GM23248 (cell line): ENCODE measurements around the gene C1orf35. TPM values are rescaled to one million over a fixed set of nuclear protein-coding genes. Genes with fewer than 3 reads are reported as not detected.

ENCODE experiments used
- DNase-seq: peaks from one replicate; pipeline ENCODE4 v3.0.0-alpha.2; 2015
- H2AFZ ChIP-seq: fragments of 200-600 bp; sonication (generic); 2 replicates; pipeline ENCODE4 v1.6.1; 2016; ENCODE audit warnings: antibody characterized with exemption
- H3F3A ChIP-seq: fragments of 200-600 bp; sonication (generic); 2 replicates; pipeline ENCODE4 v1.6.1; 2016; ENCODE audit warnings: mild to moderate bottlenecking, antibody characterized with exemption, mixed run types; ENCODE audit not compliant: insufficient read depth
- H3K27ac ChIP-seq: fragments of 200-600 bp; sonication (generic); 2 replicates; pipeline ENCODE4 v1.5.1; 2016; ENCODE audit warnings: mild to moderate bottlenecking
- H3K27me3 ChIP-seq: fragments of 200-600 bp; sonication (generic); replicated peaks from 2 replicates; pipeline ENCODE4 v1.6.1; 2016; ENCODE audit warnings: mild to moderate bottlenecking; ENCODE audit not compliant: insufficient read depth
- H3K36me3 ChIP-seq: fragments of 200-600 bp; sonication (generic); 2 replicates; pipeline ENCODE4 v1.6.1; 2016; ENCODE audit warnings: low read depth, mild to moderate bottlenecking
- H3K4me1 ChIP-seq: fragments of 200-600 bp; sonication (generic); 2 replicates; pipeline ENCODE4 v1.6.1; 2016; ENCODE audit warnings: mild to moderate bottlenecking; ENCODE audit not compliant: insufficient read depth
- H3K4me2 ChIP-seq: fragments of 200-600 bp; sonication (generic); one replicate; pipeline ENCODE4 v1.6.1; 2016; ENCODE audit warnings: mild to moderate bottlenecking; ENCODE audit not compliant: unreplicated experiment
- H3K4me3 ChIP-seq: fragments of 200-600 bp; sonication (generic); 2 replicates; pipeline ENCODE4 v1.5.1; 2016; ENCODE audit warnings: mild to moderate bottlenecking
- H3K79me2 ChIP-seq: fragments of 200-600 bp; sonication (generic); 2 replicates; pipeline ENCODE4 v1.6.1; 2016; ENCODE audit warnings: mild to moderate bottlenecking; ENCODE audit not compliant: insufficient read depth
- H3K9ac ChIP-seq: fragments of 200-600 bp; sonication (generic); 2 replicates; pipeline ENCODE4 v1.6.1; 2016; ENCODE audit warnings: mild to moderate bottlenecking
- H3K9me2 ChIP-seq: fragments of 200-600 bp; sonication (generic); 2 replicates; pipeline ENCODE4 v1.6.1; 2016; ENCODE audit warnings: mixed run types, mild to moderate bottlenecking, moderate library complexity; ENCODE audit not compliant: insufficient read depth
- H3K9me3 ChIP-seq: fragments of 200-600 bp; sonication (generic); one replicate; pipeline ENCODE4 v1.6.1; 2017; ENCODE audit warnings: low read depth
- H4K20me1 ChIP-seq: fragments of 200-600 bp; sonication (generic); 2 replicates; pipeline ENCODE4 v1.6.0; 2016; ENCODE audit not compliant: insufficient read depth
- EZH2 ChIP-seq: fragments of 200-600 bp; sonication (generic); IDR thresholded peaks from 2 replicates; pipeline ENCODE4 v1.6.1; 2018; ENCODE audit warnings: antibody characterized with exemption, mild to moderate bottlenecking; ENCODE audit not compliant: insufficient read depth, poor library complexity, severe bottlenecking
- EZH2phosphoT487 ChIP-seq: fragments of 200-600 bp; sonication (generic); IDR thresholded peaks from 2 replicates; pipeline ENCODE4 v1.6.1; 2018; ENCODE audit warnings: antibody characterized with exemption, moderate library complexity, mild to moderate bottlenecking, low read depth; ENCODE audit not compliant: insufficient read depth
- WGBS, 2 experiments: methylation state at CpG; one replicate each; pipeline ENCODE4 v1.1.6; 2015 to 2017; ENCODE audit warnings: low lambda C conversion rate in 2 of 2, low coverage in 1 of 2; ENCODE audit errors: missing lambda C conversion rate in 2 of 2; 5-methylcytosine and 5-hydroxymethylcytosine counted together
- in situ Hi-C: fragments of 300-500 bp; cut with MboI; formaldehyde crosslinking; loops from 2 replicates; pipeline ENCODE4 v1.15.0; 2020
- polyA plus RNA-seq: library from polyadenylated mRNA; unstranded; fragments of >200 nt; fragmentation: Nextera tagmentation; extraction: Ambion mirVana; gene quantifications from 2 replicates; pipeline ENCODE4 v1.2.1, GENCODE V29; 2016
- total RNA-seq: library from RNA; depleted of rRNA; stranded (reverse); fragments of >200 nt; shearing (Covaris generic); gene quantifications from 2 replicates; pipeline ENCODE4 v1.2.3, GENCODE V29; 2014

The C1orf35 gene
- total and polyA plus RNA-seq, 2 experiments from 2014 or later: 11.6 to 19.9 TPM

- Histone ChIP-seq H3K9me3 (no peaks in the 10 kb centered on the region), H3F3A (peaks cover 15% of the 10 kb centered on the region), H3K36me3 (no peaks in the 10 kb centered on the region; the same call in 1 of the 2 replicates), H3K9ac (no peak overlapping the region), H3K4me3 (no peak overlapping the region), H3K79me2 (peaks cover 50% of the 10 kb centered on the region), H3K27me3 (no peaks in the 10 kb centered on the region), H3K4me1 (peaks cover 13% of the 10 kb centered on the region), H4K20me1 (no peaks in the 10 kb centered on the region), H3K9me2 (no peaks in the 10 kb centered on the region), H2AFZ (no peak overlapping the region), H3K4me2 (no peak overlapping the region), H3K27ac (0 out of 2 replicates have a peak overlapping the region, but pooled peaks have one; percentile 1)
- peak; percentile 51 for DNase-seq
- WGBS, 2 experiments: 25% methylated on average over 7 of the region's 7 CpGs
- in situ Hi-C loops: no loop called here
- TF ChIP-seq EZH2: no peak
- TF ChIP-seq EZH2phosphoT487: no peak
Measured at GRCh38 chr1:228104526-228105269, 1.6 kb upstream of the C1orf35 start.

GRCh38 chr1:228101994-228102790, 933 bp downstream of the C1orf35 start:
- peak; percentile 66 for DNase-seq
- no peaks in the 10 kb centered on the region for H3K9me3 ChIP-seq
- H3K4me2 ChIP-seq: peak overlapping the region; percentile 50
- peaks cover 9% of the 10 kb centered on the region for H3K4me1 ChIP-seq
- peaks cover 20% of the 10 kb centered on the region; the same call in 1 of the 2 replicates for H3K36me3 ChIP-seq
- H3K9ac ChIP-seq: peak overlapping the region; percentile 86
- peak overlapping the region; percentile 88 for H3K4me3 ChIP-seq
- TF ChIP-seq EZH2phosphoT487 (no peak), EZH2 (no peak)
- WGBS, 2 experiments: 8 to 12% methylated on average over 32 to 56 of the region's 73 CpGs
- no peaks in the 10 kb centered on the region; the same call in 1 of the 2 replicates for H4K20me1 ChIP-seq
- H2AFZ ChIP-seq: peak overlapping the region; percentile 95; the same call in 1 of the 2 replicates
- peaks cover 56% of the 10 kb centered on the region for H3K79me2 ChIP-seq
- no peaks in the 10 kb centered on the region for H3K27me3 ChIP-seq
- H3F3A ChIP-seq: peaks cover 33% of the 10 kb centered on the region
- no peak overlapping the region for H3K27ac ChIP-seq
- no peaks in the 10 kb centered on the region for H3K9me2 ChIP-seq
- in situ Hi-C loops: no loop called here

GRCh38 chr1:228101614-228101993, 1.5 kb downstream of the C1orf35 start:
- no peak for DNase-seq
- 28 to 40% methylated on average over 13 to 15 of the region's 15 CpGs for WGBS, 2 experiments
- no peaks in the 10 kb centered on the region for H3K27me3 ChIP-seq
- peaks cover 20% of the 10 kb centered on the region; the same call in 1 of the 2 replicates for H3K36me3 ChIP-seq
- no peaks in the 10 kb centered on the region for H3K9me2 ChIP-seq
- H4K20me1 ChIP-seq: peaks cover 5% of the 10 kb centered on the region
- peak overlapping the region; percentile 88 for H3K4me3 ChIP-seq
- no peak for TF ChIP-seq EZH2phosphoT487
- TF ChIP-seq EZH2: no peak
- H2AFZ ChIP-seq: no peak overlapping the region
- H3F3A ChIP-seq: peaks cover 33% of the 10 kb centered on the region
- no peaks in the 10 kb centered on the region for H3K9me3 ChIP-seq
- peak overlapping the region; percentile 86 for H3K9ac ChIP-seq
- H3K27ac ChIP-seq: no peak overlapping the region
- peak overlapping the region; percentile 50 for H3K4me2 ChIP-seq
- in situ Hi-C loops: no loop called here
- peaks cover 9% of the 10 kb centered on the region for H3K4me1 ChIP-seq
- H3K79me2 ChIP-seq: peaks cover 58% of the 10 kb centered on the region

DNA sequence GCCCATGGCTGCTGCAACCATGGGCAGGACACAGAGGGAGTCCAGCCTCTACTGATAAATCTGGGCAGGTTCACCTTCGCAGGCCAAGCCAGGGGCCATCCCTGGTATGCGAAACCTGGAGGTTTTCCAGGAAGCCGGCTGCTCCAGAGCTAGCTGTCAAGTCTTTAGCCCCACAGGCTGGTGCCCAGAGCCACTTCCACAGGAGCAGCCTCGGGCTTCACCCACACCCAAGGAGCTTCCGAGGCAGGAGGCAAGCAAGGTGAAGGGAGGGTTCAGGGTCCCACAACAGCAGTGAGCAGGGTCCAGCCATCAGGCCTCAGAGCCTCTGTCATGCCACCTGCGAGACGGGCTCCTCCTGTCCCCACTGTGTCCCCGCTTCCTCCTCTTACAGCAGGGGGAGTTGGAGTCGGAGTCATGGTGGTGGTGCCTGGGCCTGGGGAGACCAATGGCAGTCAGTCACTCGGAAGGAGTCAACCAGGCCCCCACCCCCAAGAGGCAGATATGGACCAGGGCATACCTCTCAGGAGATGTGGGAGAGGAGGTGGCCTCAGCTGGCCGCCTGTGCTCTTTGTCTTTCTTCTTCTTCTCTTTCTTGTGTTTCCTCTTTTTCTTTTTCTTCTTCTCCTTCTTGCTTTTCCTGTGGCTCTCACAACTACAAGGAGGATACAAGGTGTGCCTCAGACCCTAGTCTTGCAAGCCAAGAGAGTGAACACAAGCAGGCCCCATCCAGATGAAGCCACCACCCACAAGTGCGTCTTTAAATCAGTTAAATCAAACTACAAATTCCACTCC, 2.1 kb downstream of the C1orf35 start:
- WGBS, 2 experiments: 66 to 70% methylated on average over 11 to 12 of the region's 12 CpGs
- in situ Hi-C loops: no loop called here
- Histone ChIP-seq H2AFZ (no peak overlapping the region), H3K27me3 (no peaks in the 10 kb centered on the region), H4K20me1 (peaks cover 9% of the 10 kb centered on the region), H3K4me3 (no peak overlapping the region; the same call in 1 of the 2 replicates), H3K9me3 (no peaks in the 10 kb centered on the region), H3K79me2 (peaks cover 64% of the 10 kb centered on the region), H3K9me2 (no peaks in the 10 kb centered on the region), H3K4me2 (no peak overlapping the region), H3F3A (peaks cover 33% of the 10 kb centered on the region), H3K36me3 (peaks cover 20% of the 10 kb centered on the region; the same call in 1 of the 2 replicates), H3K9ac (peak overlapping the region; percentile 86; the same call in 1 of the 2 replicates), H3K4me1 (peaks cover 10% of the 10 kb centered on the region), H3K27ac (peak overlapping the region; percentile 28)
- DNase-seq: no peak
- TF ChIP-seq EZH2phosphoT487 (no peak), EZH2 (no peak)
